A673 (cell line): Measurements from ENCODE around the gene PRR30.

ENCODE experiments used
- EZH2 ChIP-seq: fragments of 200-600 bp; sonication (generic); IDR thresholded peaks from 2 replicates; pipeline ENCODE4 v1.6.1; 2017; ENCODE audit warnings: borderline replicate concordance, low read depth, mild to moderate bottlenecking, mixed read lengths, antibody characterized with exemption, low read length; ENCODE audit not compliant: poor library complexity, severe bottlenecking
- TF ChIP-seq, protein P1 (sequence below): fragments of 300-800, 200-600 bp; sonication (generic); conservative IDR thresholded peaks from 2 replicates; pipeline ENCODE4 v1.5.1; 2017; ENCODE audit warnings: low read depth, mild to moderate bottlenecking, antibody characterized with exemption, low read length, moderate library complexity, mixed read lengths

GRCh38 chr2:27092696-27093429 is 46.3 kb downstream of the PRR30 start:
- TF ChIP-seq, protein P1, sequence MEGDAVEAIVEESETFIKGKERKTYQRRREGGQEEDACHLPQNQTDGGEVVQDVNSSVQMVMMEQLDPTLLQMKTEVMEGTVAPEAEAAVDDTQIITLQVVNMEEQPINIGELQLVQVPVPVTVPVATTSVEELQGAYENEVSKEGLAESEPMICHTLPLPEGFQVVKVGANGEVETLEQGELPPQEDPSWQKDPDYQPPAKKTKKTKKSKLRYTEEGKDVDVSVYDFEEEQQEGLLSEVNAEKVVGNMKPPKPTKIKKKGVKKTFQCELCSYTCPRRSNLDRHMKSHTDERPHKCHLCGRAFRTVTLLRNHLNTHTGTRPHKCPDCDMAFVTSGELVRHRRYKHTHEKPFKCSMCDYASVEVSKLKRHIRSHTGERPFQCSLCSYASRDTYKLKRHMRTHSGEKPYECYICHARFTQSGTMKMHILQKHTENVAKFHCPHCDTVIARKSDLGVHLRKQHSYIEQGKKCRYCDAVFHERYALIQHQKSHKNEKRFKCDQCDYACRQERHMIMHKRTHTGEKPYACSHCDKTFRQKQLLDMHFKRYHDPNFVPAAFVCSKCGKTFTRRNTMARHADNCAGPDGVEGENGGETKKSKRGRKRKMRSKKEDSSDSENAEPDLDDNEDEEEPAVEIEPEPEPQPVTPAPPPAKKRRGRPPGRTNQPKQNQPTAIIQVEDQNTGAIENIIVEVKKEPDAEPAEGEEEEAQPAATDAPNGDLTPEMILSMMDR, result no peak
- no peak for TF ChIP-seq EZH2
